Right forelimb (tissue), 1 donor: ENCODE data around the gene CCDC110.

ENCODE experiments used
- DNase-seq: peaks from one replicate; pipeline ENCODE4 v3.0.0-alpha.2; 2018

Gene CCDC110

GRCh38 chr4:185412412-185412811, 59.1 kb downstream of the CCDC110 start:
- DNase-seq = no peak

- DNase-seq = no peak
These were observed 59.7 kb downstream of the CCDC110 start for GRCh38 chr4:185411849-185412248.

- no peak for DNase-seq
These were observed 63.1 kb downstream of the CCDC110 start for GRCh38 chr4:185408432-185408831.

- no peak for DNase-seq
These were observed 66.1 kb downstream of the CCDC110 start for GRCh38 chr4:185405296-185405999.

- DNase-seq = no peak
These were observed 67.5 kb downstream of the CCDC110 start for GRCh38 chr4:185404031-185404430.

- DNase-seq = no peak
These were observed 72.1 kb downstream of the CCDC110 start for GRCh38 chr4:185399466-185399865.

- DNase-seq = no peak
These were observed 72.9 kb downstream of the CCDC110 start for GRCh38 chr4:185398618-185399017.

GRCh38 chr4:185396724-185397385, 74.7 kb downstream of the CCDC110 start, which contains the start of gene ANKRD37:
Gene ANKRD37, plus strand, starts transcription at chr4:185396841. Its CDS starts 83 bp downstream, at chr4:185396924.
- DNase-seq = no peak

GRCh38 chr4:185395956-185396723, 75.4 kb downstream of the CCDC110 start:
- peak; percentile 99 for DNase-seq

- no peak for DNase-seq
These were observed 76.1 kb downstream of the CCDC110 start, which contains the start of gene LRP2BP for GRCh38 chr4:185395238-185395955. Gene LRP2BP, minus strand, starts transcription at chr4:185395924. Its CDS starts 17,738 bp downstream, at chr4:185378186.
